Panc1 (cell line): ENCODE results near the gene GIGYF1. TPM values are rescaled to one million over a fixed set of nuclear protein-coding genes. Genes with fewer than 3 reads are reported as not detected.

Experiments
- ATAC-seq: fragments of 200-7000 bp; cut with Tn5 transposase; 2 replicates; pipeline ENCODE4 v1.9.1; 2020; ENCODE audit warnings: mild to moderate bottlenecking, moderate library complexity
- BruUV-seq: library from RNA; stranded (reverse); fragments of 400-500 nt; replicated peaks from 2 replicates; lab custom pipeline; 2021; lab: Mats Ljungman, UMichigan
- CTCF ChIA-PET: fragments of 300-600 bp; sonication (Branson Sonifier 250); formaldehyde crosslinking; loops from one replicate; lab custom pipeline; 2022; ENCODE audit warnings: antibody characterized with exemption; lab: Charles Lee
- POLR2A ChIA-PET: fragments of 300-600 bp; sonication (Branson Sonifier 250); formaldehyde crosslinking; loops from one replicate; lab custom pipeline; 2022; ENCODE audit warnings: antibody characterized with exemption; lab: Charles Lee
- DNase-seq: peaks from one replicate; pipeline ENCODE4 v3.0.0-alpha.2; 2010; ENCODE audit warnings: low read depth, low spot score
- H3K27ac ChIP-seq: 2 replicates; pipeline ENCODE4 v1.5.1; 2011; ENCODE audit warnings: mild to moderate bottlenecking, low read length, inconsistent platforms
- H3K27me3 ChIP-seq: fragments of 200-500 bp; sonication (Bioruptor generic); 2 replicates; pipeline ENCODE4 v1.6.0; 2014; ENCODE audit warnings: low read length, inconsistent platforms; ENCODE audit not compliant: control insufficient read depth, insufficient read depth
- H3K36me3 ChIP-seq: fragments of 200-500 bp; sonication (Bioruptor generic); 2 replicates; pipeline ENCODE4 v1.5.1; 2014; ENCODE audit warnings: inconsistent platforms, mild to moderate bottlenecking, low read length, moderate library complexity; ENCODE audit not compliant: control insufficient read depth, insufficient read depth
- H3K4me1 ChIP-seq: 2 replicates; pipeline ENCODE4 v1.5.1; 2011; ENCODE audit warnings: inconsistent platforms, mild to moderate bottlenecking, low read length, moderate library complexity; ENCODE audit not compliant: control insufficient read depth, insufficient read depth
- H3K4me3 ChIP-seq, 2 experiments: 2 replicates each; pipeline ENCODE4 v1.5.1; 2011 to 2012; ENCODE audit warnings: low read depth in 2 of 2, low read length in 2 of 2, mild to moderate bottlenecking in 2 of 2, inconsistent platforms in 1 of 2, moderate library complexity in 1 of 2
- H3K9me3 ChIP-seq: fragments of 200-500 bp; sonication (Bioruptor generic); 2 replicates; pipeline ENCODE4 v1.5.1; 2014; ENCODE audit warnings: low read depth, mild to moderate bottlenecking, inconsistent platforms, low read length, moderate library complexity; ENCODE audit not compliant: control insufficient read depth, insufficient read depth
- POLR2AphosphoS5 ChIP-seq: IDR thresholded peaks from 2 replicates; pipeline ENCODE4 v1.6.1; 2012; ENCODE audit warnings: mild to moderate bottlenecking, low read depth, low read length, moderate library complexity
- REST ChIP-seq, 2 experiments: IDR thresholded peaks; 2 replicates each; pipeline ENCODE4 v1.6.1; 2011 to 2012; ENCODE audit warnings: low read depth in 2 of 2, control low read depth in 1 of 2, low read length in 1 of 2, mild to moderate bottlenecking in 1 of 2, moderate library complexity in 1 of 2; ENCODE audit not compliant: insufficient read depth in 1 of 2
- SIN3A ChIP-seq: IDR thresholded peaks from 2 replicates; pipeline ENCODE4 v1.6.1; 2012; ENCODE audit warnings: low read depth, mild to moderate bottlenecking, low read length, moderate library complexity, borderline replicate concordance; ENCODE audit not compliant: insufficient read depth
- TCF7L2 ChIP-seq: IDR thresholded peaks from 2 replicates; pipeline ENCODE4 v1.6.1; 2011; ENCODE audit warnings: mild to moderate bottlenecking, low read depth, low read length, inconsistent platforms
- in situ Hi-C: cut with HindIII; loops from 2 replicates; pipeline ENCODE4 v1.10.0; 2016; ENCODE audit warnings: low sequenced_read_pairs, low pct_unique_long_range_greater_than_20kb
- intact Hi-C: fragments of 100-400 bp; cut with micrococcal nuclease; formaldehyde crosslinking; loops from one replicate; pipeline ENCODE4 v1.10.0; 2022; ENCODE audit not compliant: unreplicated experiment
- total RNA-seq: library from RNA; stranded (reverse); gene quantifications from one replicate; pipeline ENCODE4 v1.2.1, GENCODE V29; 2021; ENCODE audit not compliant: unreplicated experiment
- TF ChIP-seq, protein P1 (sequence below): fragments of 450-650 bp; IDR thresholded peaks from 2 replicates; pipeline ENCODE4 v1.5.1; 2017; ENCODE audit warnings: mild to moderate bottlenecking

Gene GIGYF1
- total RNA-seq, 1 experiment from 2014 or later = 52.6 TPM

GRCh38 chr7:100688326-100688860 lies 5.7 kb downstream of the GIGYF1 start:
- intact Hi-C loops (loop anchor here (10.0 kb wide), 1 partner anchor 54 kb away; no protein-coding TSS in a partner anchor), in situ Hi-C loops (no loop called here)
- ChIA-PET CTCF (no interaction called here), POLR2A (no interaction called here)
- Histone ChIP-seq H3K36me3 (peaks cover 3% of the 10 kb centered on the region; the same call in 1 of the 2 replicates), H3K4me3 (no peak overlapping the region), H3K27ac (no peak overlapping the region), H3K4me1 (peaks cover 20% of the 10 kb centered on the region), H3K9me3 (no peaks in the 10 kb centered on the region), H3K27me3 (no peaks in the 10 kb centered on the region)
- no TSS peak for BruUV-seq
- TF ChIP-seq POLR2AphosphoS5 (no peak), SIN3A (no peak), TCF7L2 (no peak), REST (IDR thresholded peaks at IDR 0.05; ENCODE audit: insufficient read depth in 1 of 2, low read depth in 2 of 2, low read length in 1 of 2) (no peak)
- TF ChIP-seq, protein P1, sequence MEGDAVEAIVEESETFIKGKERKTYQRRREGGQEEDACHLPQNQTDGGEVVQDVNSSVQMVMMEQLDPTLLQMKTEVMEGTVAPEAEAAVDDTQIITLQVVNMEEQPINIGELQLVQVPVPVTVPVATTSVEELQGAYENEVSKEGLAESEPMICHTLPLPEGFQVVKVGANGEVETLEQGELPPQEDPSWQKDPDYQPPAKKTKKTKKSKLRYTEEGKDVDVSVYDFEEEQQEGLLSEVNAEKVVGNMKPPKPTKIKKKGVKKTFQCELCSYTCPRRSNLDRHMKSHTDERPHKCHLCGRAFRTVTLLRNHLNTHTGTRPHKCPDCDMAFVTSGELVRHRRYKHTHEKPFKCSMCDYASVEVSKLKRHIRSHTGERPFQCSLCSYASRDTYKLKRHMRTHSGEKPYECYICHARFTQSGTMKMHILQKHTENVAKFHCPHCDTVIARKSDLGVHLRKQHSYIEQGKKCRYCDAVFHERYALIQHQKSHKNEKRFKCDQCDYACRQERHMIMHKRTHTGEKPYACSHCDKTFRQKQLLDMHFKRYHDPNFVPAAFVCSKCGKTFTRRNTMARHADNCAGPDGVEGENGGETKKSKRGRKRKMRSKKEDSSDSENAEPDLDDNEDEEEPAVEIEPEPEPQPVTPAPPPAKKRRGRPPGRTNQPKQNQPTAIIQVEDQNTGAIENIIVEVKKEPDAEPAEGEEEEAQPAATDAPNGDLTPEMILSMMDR = no peak
- no peak for ATAC-seq
- DNase-seq = no peak

GRCh38 chr7:100687751-100688300 lies 6.2 kb downstream of the GIGYF1 start:
- no TSS peak for BruUV-seq
- in situ Hi-C loops = no loop called here
- Histone ChIP-seq H3K27ac (no peak overlapping the region), H3K27me3 (no peaks in the 10 kb centered on the region), H3K4me3 (no peak overlapping the region), H3K36me3 (no peaks in the 10 kb centered on the region), H3K4me1 (peaks cover 19% of the 10 kb centered on the region), H3K9me3 (no peaks in the 10 kb centered on the region)
- ATAC-seq (no peak), DNase-seq (no peak)
- TF ChIP-seq REST (IDR thresholded peaks at IDR 0.05; ENCODE audit: insufficient read depth in 1 of 2, low read depth in 2 of 2, low read length in 1 of 2) (no peak), TCF7L2 (no peak), POLR2AphosphoS5 (no peak), SIN3A (no peak)
- TF ChIP-seq, protein P1 = no peak
- ChIA-PET CTCF (no interaction called here), POLR2A (no interaction called here)
- intact Hi-C loops = loop anchor here (10.0 kb wide), 1 partner anchor 53 kb away; no protein-coding TSS in a partner anchor
